GM12878 (cell line): ENCODE measurements around the gene PLPP3. TPM values are rescaled to one million over a fixed set of nuclear protein-coding genes. Genes with fewer than 3 reads are reported as not detected.
"Not testable (repeated sequence)": the region's sequence is repeated elsewhere in the genome, so short reads cannot be mapped to it uniquely, and the experiment has no call there.

Experiments used
- ATAC-seq: fragments of 200-7000 bp; cut with Tn5 transposase; 3 replicates; pipeline ENCODE4 v1.9.1; 2020; ENCODE audit warnings: mild to moderate bottlenecking, moderate library complexity
- BruUV-seq: library from RNA; stranded (reverse); fragments of 400-500 nt; replicated peaks from 2 replicates; lab custom pipeline; 2021; lab: Mats Ljungman, UMichigan
- CTCF ChIA-PET: fragments of 300-600 bp; sonication (Branson Sonifier 250); formaldehyde crosslinking; extraction: SDS; loops from one replicate; lab custom pipeline; 2021; ENCODE audit warnings: inconsistent platforms; lab: Yijun Ruan, JAX
- POLR2A ChIA-PET: fragments of 350-600 bp; formaldehyde crosslinking; extraction: SDS; loops from one replicate; lab custom pipeline; 2021; ENCODE audit warnings: inconsistent platforms; lab: Charles Lee
- RAD21 ChIA-PET: fragments of 300-600 bp; sonication (Branson Sonifier 250); formaldehyde crosslinking; loops from one replicate; lab custom pipeline; 2023; ENCODE audit warnings: antibody characterized with exemption; ENCODE audit not compliant: unreplicated experiment; lab: Charles Lee
- SMC1A ChIA-PET: fragments of 300-600 bp; sonication (Branson Sonifier 250); formaldehyde crosslinking; loops from one replicate; lab custom pipeline; 2023; ENCODE audit not compliant: unreplicated experiment, uncharacterized antibody; lab: Charles Lee
- DNase-seq: peaks from one replicate; pipeline ENCODE4 v3.0.0-alpha.2; 2011; ENCODE audit warnings: low read depth, low spot score
- FAIRE-seq: peaks from 3 replicates; lab custom pipeline; 2011; peaks lifted over from hg19 to GRCh38; lab: Jason Lieb, UNC
- H2AFZ ChIP-seq: 2 replicates; pipeline ENCODE4 v1.6.0; 2011; ENCODE audit warnings: low read depth, low read length, control low read depth; ENCODE audit not compliant: control insufficient read depth
- H3K27ac ChIP-seq: 2 replicates; pipeline ENCODE4 v1.5.1; 2011; ENCODE audit warnings: control low read depth; ENCODE audit not compliant: control insufficient read depth, insufficient read depth
- H3K27me3 ChIP-seq, 2 experiments: replicated peaks in 1 of 2; 2 replicates each; pipeline versions ENCODE4 v1.6.0 to v1.6.1; 2011; ENCODE audit warnings: low read length in 1 of 2; ENCODE audit not compliant: control insufficient read depth in 2 of 2, insufficient read depth in 2 of 2
- H3K36me3 ChIP-seq, 2 experiments: 2 replicates each; pipeline ENCODE4 v1.5.1; 2011; ENCODE audit warnings: low read length in 1 of 2; ENCODE audit not compliant: control insufficient read depth in 2 of 2, insufficient read depth in 2 of 2
- H3K4me1 ChIP-seq: 2 replicates; pipeline ENCODE4 v1.6.1; 2011; ENCODE audit warnings: mild to moderate bottlenecking, low read length, moderate library complexity, mixed read lengths; ENCODE audit not compliant: control insufficient read depth, insufficient read depth
- H3K4me2 ChIP-seq: 2 replicates; pipeline ENCODE4 v1.6.0; 2011; ENCODE audit warnings: control low read depth; ENCODE audit not compliant: control insufficient read depth, insufficient read depth
- H3K4me3 ChIP-seq: fragments of 200-600 bp; sonication (generic); 2 replicates; pipeline ENCODE4 v1.5.1; 2016
- H3K79me2 ChIP-seq: 2 replicates; pipeline ENCODE4 v1.6.0; 2011; ENCODE audit warnings: low read length; ENCODE audit not compliant: control insufficient read depth, insufficient read depth
- H3K9ac ChIP-seq: 2 replicates; pipeline ENCODE4 v1.8.0; 2011; ENCODE audit warnings: low read length, control low read depth, mixed read lengths; ENCODE audit not compliant: control insufficient read depth, insufficient read depth
- H3K9me3 ChIP-seq: replicated peaks from 3 replicates; pipeline ENCODE4 v1.5.1; 2011; ENCODE audit warnings: mild to moderate bottlenecking, low read length; ENCODE audit not compliant: control insufficient read depth, insufficient read depth
- H4K20me1 ChIP-seq: 2 replicates; pipeline ENCODE4 v1.6.0; 2011; ENCODE audit not compliant: control insufficient read depth, insufficient read depth
- WGBS: methylation state at CpG from one replicate; pipeline ENCODE4 v1.1.6; 2016; ENCODE audit warnings: low lambda C conversion rate; ENCODE audit not compliant: insufficient replicate concordance, insufficient coverage; ENCODE audit errors: missing lambda C conversion rate; 5-methylcytosine and 5-hydroxymethylcytosine counted together
- in situ Hi-C: fragments of 300-500 bp; cut with MboI; formaldehyde crosslinking; loops from 9 replicates; pipeline ENCODE4 v1.14.3; 2018; ENCODE audit warnings: mixed read lengths
- intact Hi-C: fragments of 100-400 bp; cut with micrococcal nuclease; formaldehyde crosslinking; loops from one replicate; pipeline ENCODE4 v1.14.2; 2022; ENCODE audit not compliant: unreplicated experiment
- polyA plus RNA-seq, 11 experiments: library from polyadenylated mRNA; depleted of rRNA in 4 of 11; unstranded in 6 of 11; stranded (reverse) in 5 of 11; fragments of >200 nt; fragmentation: Nextera tagmentation in 4 of 11; fragmentation: Illumina TruSeq in 1 of 11; extraction: Ambion mirVana in 4 of 11; extraction: Trizol in 1 of 11; gene quantifications; 1 replicate in 1 of 11; 2 replicates in 10 of 11; pipeline versions ENCODE4 v1.2.1 to v1.2.3, GENCODE V29; 2011 to 2016; ENCODE audit warnings: inconsistent platforms in 2 of 11, missing spikeins in 2 of 11, low read depth in 1 of 11
- total RNA-seq, 4 experiments: library from RNA; depleted of rRNA in 3 of 4; stranded (reverse); fragments of >200 nt in 3 of 4; fragmentation: Illumina TruSeq in 1 of 4; extraction: Trizol in 1 of 4; gene quantifications; 2 replicates each; pipeline versions ENCODE4 v1.2.1 to v1.2.3, GENCODE V29; 2013 to 2021

PLPP3 gene
- total and polyA plus RNA-seq, 10 of the 15 experiments (the other 5 are each of a cell fraction or from before 2014, with no cell fraction given) = 6.4 to 26.8 (median 9.5) TPM

- H3K9ac ChIP-seq, FAIRE-seq, H3K9me3 ChIP-seq, H3K4me2 ChIP-seq, H3K4me1 ChIP-seq, H3K27ac ChIP-seq, H2AFZ ChIP-seq, SMC1A ChIA-PET, H3K4me3 ChIP-seq, DNase-seq, in situ Hi-C loops, intact Hi-C loops, H3K36me3 ChIP-seq, ATAC-seq, H3K27me3 ChIP-seq, H3K79me2 ChIP-seq, H4K20me1 ChIP-seq, POLR2A ChIA-PET, BruUV-seq, CTCF ChIA-PET, RAD21 ChIA-PET: not testable (repeated sequence)
- WGBS = 47% methylated on average over 5 of the region's 6 CpGs
Observed at GRCh38 chr1:56610770-56611169, 31.4 kb upstream of the PLPP3 start.

- H3K9ac ChIP-seq, BruUV-seq, ATAC-seq, intact Hi-C loops, H4K20me1 ChIP-seq, DNase-seq, H3K36me3 ChIP-seq, H3K79me2 ChIP-seq, SMC1A ChIA-PET, in situ Hi-C loops, FAIRE-seq, H3K4me1 ChIP-seq, CTCF ChIA-PET, POLR2A ChIA-PET, H3K4me2 ChIP-seq, H2AFZ ChIP-seq, H3K4me3 ChIP-seq, H3K9me3 ChIP-seq, RAD21 ChIA-PET, H3K27ac ChIP-seq, H3K27me3 ChIP-seq: not testable (repeated sequence)
- WGBS = 0% methylated on average over 2 of the region's 2 CpGs
Observed at GRCh38 chr1:56610097-56610496, 30.7 kb upstream of the PLPP3 start.

- SMC1A ChIA-PET, H3K79me2 ChIP-seq, H3K4me2 ChIP-seq, in situ Hi-C loops, ATAC-seq, H3K27me3 ChIP-seq, intact Hi-C loops, DNase-seq, H3K4me3 ChIP-seq, H3K9ac ChIP-seq, H3K36me3 ChIP-seq, H4K20me1 ChIP-seq, H3K27ac ChIP-seq, FAIRE-seq, H3K9me3 ChIP-seq, CTCF ChIA-PET, POLR2A ChIA-PET, H2AFZ ChIP-seq, H3K4me1 ChIP-seq, BruUV-seq, RAD21 ChIA-PET: not testable (repeated sequence)
- WGBS = 75% methylated on average over 5 of the region's 5 CpGs
Observed at GRCh38 chr1:56595397-56596191, 16.2 kb upstream of the PLPP3 start.
